Uterus (tissue), 4 donors: ENCODE results near the gene NPL. TPM values are rescaled to one million over a fixed set of nuclear protein-coding genes. Genes with fewer than 3 reads are reported as not detected.

Source experiments
- DNase-seq, 2 donors: peaks; one replicate each; pipeline ENCODE4 v3.0.0-alpha.2; 2019 to 2020
- H3K27ac ChIP-seq, 2 donors: fragments of 200-600 bp; sonication (generic); 1 replicate in 1 of 2; 2 replicates in 1 of 2; pipeline ENCODE4 v1.5.1; 2016 to 2018
- H3K27me3 ChIP-seq, 2 donors: fragments of 200-600 bp; sonication (generic); one replicate each; pipeline ENCODE4 v1.5.1; 2018 to 2019; ENCODE audit warnings: control low read depth in 1 of 2
- H3K36me3 ChIP-seq, 2 donors: fragments of 200-600 bp; sonication (generic); one replicate each; pipeline ENCODE4 v1.5.1; 2019; ENCODE audit warnings: control low read depth in 1 of 2
- H3K4me1 ChIP-seq, 2 donors: fragments of 200-600 bp; sonication (generic); one replicate each; pipeline ENCODE4 v1.5.1; 2018 to 2019; ENCODE audit warnings: control low read depth in 1 of 2
- H3K4me3 ChIP-seq, 2 donors: fragments of 200-600 bp; sonication (generic); 1 replicate in 1 of 2; 2 replicates in 1 of 2; pipeline ENCODE4 v1.5.1; 2018 to 2019; ENCODE audit warnings: mild to moderate bottlenecking in 1 of 2
- H3K9me3 ChIP-seq, 2 donors: fragments of 200-600 bp; sonication (generic); one replicate each; pipeline ENCODE4 v1.5.1; 2019; ENCODE audit warnings: control low read depth in 1 of 2
- POLR2A ChIP-seq, 2 donors: fragments of 450-650 bp; IDR thresholded peaks; one replicate each; pipeline ENCODE4 v1.6.1; 2016; ENCODE audit warnings: antibody characterized with exemption in 2 of 2, mild to moderate bottlenecking in 1 of 2, moderate library complexity in 1 of 2
- intact Hi-C: fragments of 100-400 bp; cut with DNase I; formaldehyde crosslinking; loops from one replicate; pipeline ENCODE4 v1.15.1; 2023; ENCODE audit warnings: low total_unique reads
- total RNA-seq, 4 donors: library from RNA; depleted of rRNA in 3 of 4; stranded (reverse); fragments of >200 nt in 3 of 4; gene quantifications; one replicate each; pipeline versions ENCODE4 v1.1.0 to v1.2.4, GENCODE V29; 2014 to 2023
- TF ChIP-seq, protein P1 (sequence below), 4 experiments: fragments of 200-600 bp in 2 of 4; fragments of 450-650 bp in 2 of 4; sonication (generic) in 2 of 4; IDR thresholded peaks; one replicate each; pipeline ENCODE4 v1.5.1; 2016 to 2019; ENCODE audit warnings: antibody characterized with exemption in 4 of 4, mild to moderate bottlenecking in 2 of 4, moderate library complexity in 1 of 4
- donor health status: DM: yes; HTN: yes; CAD: no.

The NPL gene
- total RNA-seq, 4 donors from 2014 or later, result 0.29 to 9.9 (median 4.4) TPM

DNA sequence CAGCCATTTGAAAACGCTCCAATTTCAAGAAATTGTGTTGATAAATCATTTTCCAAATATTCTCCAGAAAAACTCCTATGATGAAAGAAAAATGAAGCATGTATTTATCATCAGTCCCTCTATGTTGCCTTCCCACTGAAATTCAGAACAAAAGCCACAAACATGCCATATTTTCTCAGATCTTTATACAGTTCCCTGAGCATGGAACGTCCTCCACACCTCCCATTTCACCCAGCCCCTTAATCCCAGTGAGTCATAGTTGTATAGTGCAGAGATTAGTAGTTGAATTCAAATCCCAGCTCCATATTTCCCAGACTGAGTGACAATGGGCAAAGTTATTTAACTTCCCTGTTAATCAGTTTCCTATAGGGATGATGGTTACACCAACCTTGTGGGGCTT, 20.6 kb upstream of the NPL start:
- Histone ChIP-seq H3K4me1 (no peaks in the 10 kb centered on the region), H3K27me3 (no peaks in the 10 kb centered on the region), H3K9me3 (no peaks in the 10 kb centered on the region), H3K4me3 (no peak overlapping the region), H3K36me3 (no peaks in the 10 kb centered on the region), H3K27ac (no peak overlapping the region)
- intact Hi-C loops, result no loop called here
- no peak for DNase-seq
- TF ChIP-seq POLR2A (IDR thresholded peaks at IDR 0.05), result no peak
- TF ChIP-seq, protein P1, sequence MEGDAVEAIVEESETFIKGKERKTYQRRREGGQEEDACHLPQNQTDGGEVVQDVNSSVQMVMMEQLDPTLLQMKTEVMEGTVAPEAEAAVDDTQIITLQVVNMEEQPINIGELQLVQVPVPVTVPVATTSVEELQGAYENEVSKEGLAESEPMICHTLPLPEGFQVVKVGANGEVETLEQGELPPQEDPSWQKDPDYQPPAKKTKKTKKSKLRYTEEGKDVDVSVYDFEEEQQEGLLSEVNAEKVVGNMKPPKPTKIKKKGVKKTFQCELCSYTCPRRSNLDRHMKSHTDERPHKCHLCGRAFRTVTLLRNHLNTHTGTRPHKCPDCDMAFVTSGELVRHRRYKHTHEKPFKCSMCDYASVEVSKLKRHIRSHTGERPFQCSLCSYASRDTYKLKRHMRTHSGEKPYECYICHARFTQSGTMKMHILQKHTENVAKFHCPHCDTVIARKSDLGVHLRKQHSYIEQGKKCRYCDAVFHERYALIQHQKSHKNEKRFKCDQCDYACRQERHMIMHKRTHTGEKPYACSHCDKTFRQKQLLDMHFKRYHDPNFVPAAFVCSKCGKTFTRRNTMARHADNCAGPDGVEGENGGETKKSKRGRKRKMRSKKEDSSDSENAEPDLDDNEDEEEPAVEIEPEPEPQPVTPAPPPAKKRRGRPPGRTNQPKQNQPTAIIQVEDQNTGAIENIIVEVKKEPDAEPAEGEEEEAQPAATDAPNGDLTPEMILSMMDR (IDR thresholded peaks at IDR 0.05), result no peak

DNA sequence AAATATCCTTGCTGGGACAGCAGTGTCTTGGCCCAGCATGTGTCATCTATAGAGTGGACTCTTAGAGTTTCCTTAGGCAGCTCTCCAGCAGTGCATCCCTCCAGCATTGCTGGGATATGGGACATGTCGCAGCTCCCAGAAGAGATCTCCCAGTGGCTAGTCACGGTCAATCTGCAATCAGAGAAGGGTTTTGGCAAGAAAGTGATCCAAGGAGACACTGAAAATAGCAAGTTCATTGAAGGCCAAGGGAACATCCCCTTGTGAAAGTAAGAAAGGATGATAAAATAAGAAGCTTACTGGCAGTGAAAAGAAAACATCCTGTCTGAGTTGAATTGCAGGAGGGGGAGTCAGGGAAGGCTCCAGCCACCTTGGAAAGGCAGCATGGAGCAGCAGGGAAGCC, 19.3 kb upstream of the NPL start:
- H3K27ac ChIP-seq, result no peak overlapping the region

DNA sequence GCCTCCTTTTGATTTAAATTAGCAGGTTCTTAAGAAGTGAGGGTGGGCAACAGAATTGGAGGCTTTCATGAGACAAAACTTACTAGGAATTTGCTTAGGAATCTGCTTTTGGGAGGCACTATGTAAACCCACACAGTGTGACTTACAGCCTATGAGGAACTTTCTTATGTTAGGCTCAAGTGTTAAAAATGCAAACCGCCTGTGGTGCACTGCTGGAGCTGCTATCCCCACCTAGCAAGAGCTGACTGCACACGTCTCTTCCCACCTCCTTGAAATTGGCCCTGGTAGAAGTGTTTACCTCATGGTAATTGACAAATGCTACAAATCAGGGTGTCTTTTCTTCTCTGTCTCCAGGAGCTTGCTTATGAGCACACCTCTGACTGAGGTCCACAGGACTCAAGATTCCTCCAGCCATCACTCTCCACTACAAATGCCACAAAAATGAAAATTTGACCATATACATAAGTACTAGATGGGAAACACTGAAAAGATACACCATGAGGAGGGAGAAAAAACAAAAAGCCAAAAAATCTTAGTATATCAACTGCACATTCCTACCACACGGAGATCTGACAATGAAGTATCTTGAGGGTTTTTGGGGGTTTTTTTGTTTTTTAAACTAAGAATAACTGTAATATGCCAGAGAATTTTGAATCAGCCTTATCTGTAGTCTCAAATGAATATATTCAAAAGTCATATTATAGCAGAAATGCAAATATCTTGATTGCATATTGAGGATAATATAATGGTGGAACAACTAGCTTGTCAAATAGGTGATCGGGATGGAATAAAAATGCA, 18.2 kb upstream of the NPL start:
- Histone ChIP-seq H3K27ac (no peak overlapping the region), H3K36me3 (no peaks in the 10 kb centered on the region), H3K4me3 (no peak overlapping the region), H3K9me3 (no peaks in the 10 kb centered on the region), H3K4me1 (no peaks in the 10 kb centered on the region), H3K27me3 (no peaks in the 10 kb centered on the region)
- TF ChIP-seq, protein P1 (IDR thresholded peaks at IDR 0.05), result no peak
- TF ChIP-seq POLR2A (IDR thresholded peaks at IDR 0.05), result no peak
- intact Hi-C loops, result no loop called here
- no peak for DNase-seq

More for the DNA sequence above, 19.3 kb upstream of the NPL start:
- no peak for DNase-seq
- intact Hi-C loops, result no loop called here
- H3K4me1 ChIP-seq, result no peaks in the 10 kb centered on the region
- H3K27me3 ChIP-seq, result no peaks in the 10 kb centered on the region
- TF ChIP-seq POLR2A (IDR thresholded peaks at IDR 0.05), result no peak
- TF ChIP-seq, protein P1 (IDR thresholded peaks at IDR 0.05), result no peak
- no peaks in the 10 kb centered on the region for H3K9me3 ChIP-seq
- no peak overlapping the region for H3K4me3 ChIP-seq
- H3K36me3 ChIP-seq, result no peaks in the 10 kb centered on the region

DNA sequence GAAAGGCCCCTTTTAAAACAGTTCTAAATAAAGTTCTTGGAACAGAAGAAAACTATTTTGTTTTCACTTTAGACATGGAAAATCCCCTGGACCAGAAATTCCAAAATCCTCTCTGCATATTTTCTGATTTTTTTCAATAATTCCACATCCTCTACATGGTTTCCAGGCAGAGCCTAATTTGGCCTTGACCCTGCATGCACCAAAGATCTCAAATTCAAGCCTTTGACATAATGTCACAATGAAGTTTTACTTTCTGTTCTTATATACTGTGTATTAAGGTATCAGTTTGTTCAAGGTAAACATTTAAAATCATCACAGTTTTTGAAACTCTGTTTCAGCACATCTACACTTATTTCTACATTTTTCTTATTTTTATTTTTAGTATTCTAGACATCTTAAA, 12.2 kb upstream of the NPL start:
- DNase-seq, result no peak
- Histone ChIP-seq H3K27ac (peak overlapping the region in 1 of 2 donors; percentile 19), H3K27me3 (no peaks in the 10 kb centered on the region), H3K36me3 (no peaks in the 10 kb centered on the region), H3K4me1 (no peaks in the 10 kb centered on the region), H3K9me3 (no peaks in the 10 kb centered on the region), H3K4me3 (no peak overlapping the region)
- intact Hi-C loops, result no loop called here
- TF ChIP-seq, protein P1 (IDR thresholded peaks at IDR 0.05), result no peak

DNA sequence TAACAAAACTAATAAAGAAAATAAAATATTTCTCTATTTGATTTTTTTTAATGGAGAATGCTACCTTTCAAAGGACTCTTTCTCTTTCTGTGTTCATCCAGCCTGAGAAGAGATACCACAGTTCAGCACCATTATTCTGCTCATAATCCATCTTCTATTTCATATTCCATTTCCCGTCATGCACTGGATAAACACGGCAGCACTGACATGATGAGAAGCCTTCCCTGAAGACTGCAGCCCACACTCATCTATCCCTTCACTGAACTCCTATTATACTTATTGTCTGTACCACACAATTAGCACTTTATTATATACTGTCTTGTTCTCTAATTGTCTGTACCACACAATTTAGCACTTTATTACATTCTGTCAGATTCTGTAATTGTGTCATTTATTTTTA, 10.7 kb upstream of the NPL start:
- Histone ChIP-seq H3K4me1 (no peaks in the 10 kb centered on the region), H3K36me3 (no peaks in the 10 kb centered on the region), H3K27me3 (no peaks in the 10 kb centered on the region), H3K27ac (no peak overlapping the region), H3K9me3 (no peaks in the 10 kb centered on the region), H3K4me3 (no peak overlapping the region)
- TF ChIP-seq POLR2A (IDR thresholded peaks at IDR 0.05), result no peak
- TF ChIP-seq, protein P1 (IDR thresholded peaks at IDR 0.05), result no peak
- DNase-seq, result no peak
- intact Hi-C loops, result no loop called here
